Esophagus squamous epithelium (tissue), 5 donors: ENCODE results near the gene DDX39B. TPM values are rescaled to one million over a fixed set of nuclear protein-coding genes. Genes with fewer than 3 reads are reported as not detected.
A peak's percentile ranks its signal among the peaks of the same experiment; 100 is the strongest.
"Not testable (repeated sequence)": the region's sequence is repeated elsewhere in the genome, so short reads cannot be mapped to it uniquely, and the experiment has no call there.

ENCODE experiments used
- DNase-seq: peaks from one replicate; lab custom pipeline; 2025; lab: John Stamatoyannopoulos, UW
- H3K27ac ChIP-seq, 4 donors: fragments of 200-600 bp; sonication (generic); one replicate each; pipeline ENCODE4 v1.5.1; 2016 to 2019; ENCODE audit warnings: mild to moderate bottlenecking in 1 of 4
- H3K27me3 ChIP-seq, 4 donors: fragments of 200-600 bp; sonication (generic); 1 replicate in 3 of 4; 2 replicates in 1 of 4; pipeline versions ENCODE4 v1.5.1 to v1.6.0; 2017 to 2021; ENCODE audit warnings: antibody characterized with exemption in 1 of 4
- H3K36me3 ChIP-seq, 3 donors: fragments of 200-600 bp; sonication (generic); one replicate each; pipeline ENCODE4 v1.5.1; 2016 to 2019
- H3K4me1 ChIP-seq, 3 donors: fragments of 200-600 bp; sonication (generic); one replicate each; pipeline ENCODE4 v1.5.1; 2017 to 2019
- H3K4me3 ChIP-seq, 4 donors: fragments of 200-600 bp; sonication (generic); 1 replicate in 3 of 4; 2 replicates in 1 of 4; pipeline ENCODE4 v1.5.1; 2016 to 2019; ENCODE audit warnings: mild to moderate bottlenecking in 2 of 4, moderate library complexity in 1 of 4
- H3K9me3 ChIP-seq, 3 donors: fragments of 200-600 bp; sonication (generic); one replicate each; pipeline ENCODE4 v1.5.1; 2016 to 2019
- CTCF ChIP-seq, 6 experiments: fragments of 450-650 bp in 4 of 6; fragments of 200-600 bp in 2 of 6; sonication (generic) in 2 of 6; IDR thresholded peaks; one replicate each; pipeline ENCODE4 v1.5.1; 2016 to 2019; ENCODE audit warnings: antibody characterized with exemption in 6 of 6, mild to moderate bottlenecking in 4 of 6, moderate library complexity in 4 of 6
- POLR2A ChIP-seq, 4 donors: fragments of 450-650 bp; IDR thresholded peaks; one replicate each; pipeline ENCODE4 v1.6.1; 2017; ENCODE audit warnings: antibody characterized with exemption in 4 of 4, mild to moderate bottlenecking in 4 of 4, moderate library complexity in 3 of 4
- WGBS, 2 donors: methylation state at CpG; one replicate each; pipeline ENCODE4 v1.1.5; 2018; 5-methylcytosine and 5-hydroxymethylcytosine counted together
- intact Hi-C: fragments of 100-400 bp; cut with DNase I; formaldehyde crosslinking; loops from one replicate; pipeline ENCODE4 v1.15.0; 2022
- total RNA-seq, 4 donors: library from RNA; depleted of rRNA; stranded (reverse); fragments of >200 nt; gene quantifications; one replicate each; pipeline ENCODE4 v1.1.0, GENCODE V29; 2016
- donor health status: DM: yes; HTN: yes; CAD: no.

The DDX39B gene
- 100 to 1,000 TPM; 173 to 320 (median 259) TPM for total RNA-seq

GRCh38 chr6:31541658-31542521, at the start of gene DDX39B:
Gene DDX39B, minus strand, starts transcription at chr6:31542003. Its CDS starts 1,471 bp downstream, at chr6:31540532.
- Histone ChIP-seq H3K9me3 (no peaks in the 10 kb centered on the region), H3K4me3 (peak within 1 kb of the TSS; percentile 58 to 87 (median 74)), H3K4me1 (peaks cover 24 to 60% (median 40%) of the 10 kb centered on the region in 3 donors), H3K27ac (peak within 1 kb of the TSS; percentile 93 to 99 (median 94)), H3K27me3 (no peaks in the 10 kb centered on the region), H3K36me3 (peaks cover 20 to 35% (median 26%) of the 10 kb centered on the region in 3 donors)
- WGBS, 2 donors, result 0 to 1% methylated on average over 35 of the region's 43 CpGs
- intact Hi-C loops, result no loop called here
- DNase-seq, result peak; percentile 80
- TF ChIP-seq POLR2A (IDR thresholded peaks at IDR 0.05) (peak in 3 of 4 donors; percentile 45 to 80 (median 53)), CTCF (IDR thresholded peaks at IDR 0.05) (peak in 3 of 6 experiments; percentile 7 to 14 (median 11))

- peaks cover 0 to 21% (median 0%) of the 10 kb centered on the region in 4 donors for H3K27me3 ChIP-seq
- not testable (repeated sequence) for H3K9me3 ChIP-seq, H3K4me3 ChIP-seq, H3K27ac ChIP-seq, H3K36me3 ChIP-seq, DNase-seq
- 67 to 76% methylated on average over 5 of the region's 5 CpGs for WGBS, 2 donors
- peaks cover 0 to 18% (median 3%) of the 10 kb centered on the region in 3 donors for H3K4me1 ChIP-seq
- intact Hi-C loops, result loop anchor here (5.0 kb wide), 1 partner anchor 33 kb away; no protein-coding TSS in a partner anchor
Measured at GRCh38 chr6:31590691-31591090, 48.9 kb upstream of the DDX39B start.

- no peak for TF ChIP-seq CTCF (IDR thresholded peaks at IDR 0.05)
- no peak for TF ChIP-seq POLR2A (IDR thresholded peaks at IDR 0.05)
- H3K4me1 ChIP-seq, result peaks cover 0 to 21% (median 5%) of the 10 kb centered on the region in 3 donors
- no peak overlapping the region for H3K4me3 ChIP-seq
- H3K9me3 ChIP-seq, result no peaks in the 10 kb centered on the region
- H3K36me3 ChIP-seq, result no peaks in the 10 kb centered on the region
- DNase-seq, result no peak
- 44 to 65% methylated on average over 3 to 5 of the region's 9 CpGs for WGBS, 2 donors
- H3K27me3 ChIP-seq, result peaks cover 0 to 21% (median 0%) of the 10 kb centered on the region in 4 donors
- H3K27ac ChIP-seq, result no peak overlapping the region
- intact Hi-C loops, result no loop called here
Measured at GRCh38 chr6:31588871-31589650, 47.3 kb upstream of the DDX39B start.

- 61 to 72% methylated on average over 8 to 9 of the region's 12 CpGs for WGBS, 2 donors
- no peak for DNase-seq
Measured at GRCh38 chr6:31587791-31588777, 46.3 kb upstream of the DDX39B start.

More at GRCh38 chr6:31587791-31588777, 46.3 kb upstream of the DDX39B start:
- peak overlapping the region in 1 of 4 donors; percentile 8 for H3K4me3 ChIP-seq
- TF ChIP-seq CTCF (IDR thresholded peaks at IDR 0.05) (no peak), POLR2A (IDR thresholded peaks at IDR 0.05) (no peak)
- no peaks in the 10 kb centered on the region for H3K36me3 ChIP-seq
- intact Hi-C loops, result no loop called here
- H3K4me1 ChIP-seq, result peaks cover 0 to 21% (median 5%) of the 10 kb centered on the region in 3 donors
- H3K27me3 ChIP-seq, result peaks cover 0 to 21% (median 0%) of the 10 kb centered on the region in 4 donors
- peak overlapping the region in 2 of 4 donors; percentile 2 to 39 for H3K27ac ChIP-seq
- no peaks in the 10 kb centered on the region for H3K9me3 ChIP-seq
